Progenitor cell of endocrine pancreas (in vitro differentiated cells): Measurements from ENCODE around the gene PADI3. TPM values are rescaled to one million over a fixed set of nuclear protein-coding genes. Genes with fewer than 3 reads are reported as not detected.

Experiments used
- DNase-seq: peaks from one replicate; pipeline ENCODE4 v3.0.0; 2021; ENCODE audit warnings: low spot score; ENCODE audit not compliant: unreplicated experiment
- H3K27ac Mint-ChIP-seq: 2 replicates; pipeline ENCODE4 v1.8.0; 2021; ENCODE audit warnings: mild to moderate bottlenecking, moderate library complexity, mixed read lengths
- H3K27me3 Mint-ChIP-seq: 2 replicates; pipeline ENCODE4 v1.8.0; 2021; ENCODE audit warnings: mixed read lengths
- H3K36me3 Mint-ChIP-seq: 2 replicates; pipeline ENCODE4 v1.8.0; 2022; ENCODE audit warnings: mixed read lengths; ENCODE audit not compliant: insufficient read depth
- H3K4me1 Mint-ChIP-seq: 2 replicates; pipeline ENCODE4 v1.8.0; 2021; ENCODE audit warnings: low read depth, mixed read lengths
- H3K4me3 Mint-ChIP-seq: 2 replicates; pipeline ENCODE4 v1.8.0; 2021; ENCODE audit warnings: low read depth, mild to moderate bottlenecking, moderate library complexity, mixed read lengths
- H3K9me3 Mint-ChIP-seq: 2 replicates; pipeline ENCODE4 v1.8.0; 2021; ENCODE audit warnings: low read depth, mixed read lengths
- microRNA-seq: library from miRNA; unstranded; fragments of <30 nt; microRNA quantifications from one replicate; pipeline ENCODE4 v1.1.0, GENCODE V29; 2020; ENCODE audit warnings: borderline number of aligned reads; ENCODE audit not compliant: unreplicated experiment
- total RNA-seq: library from RNA; stranded (reverse); gene quantifications from 2 replicates; pipeline ENCODE4 v1.2.1, GENCODE V29; 2021
- TF ChIP-seq, protein P1 (sequence below): fragments of 200-600 bp; sonication (generic); IDR thresholded peaks from one replicate; pipeline ENCODE4 v1.5.0; 2021; ENCODE audit warnings: antibody characterized with exemption, mild to moderate bottlenecking; ENCODE audit not compliant: unreplicated experiment

The PADI3 gene
- total RNA-seq, 1 donor from 2014 or later = not detected

DNA sequence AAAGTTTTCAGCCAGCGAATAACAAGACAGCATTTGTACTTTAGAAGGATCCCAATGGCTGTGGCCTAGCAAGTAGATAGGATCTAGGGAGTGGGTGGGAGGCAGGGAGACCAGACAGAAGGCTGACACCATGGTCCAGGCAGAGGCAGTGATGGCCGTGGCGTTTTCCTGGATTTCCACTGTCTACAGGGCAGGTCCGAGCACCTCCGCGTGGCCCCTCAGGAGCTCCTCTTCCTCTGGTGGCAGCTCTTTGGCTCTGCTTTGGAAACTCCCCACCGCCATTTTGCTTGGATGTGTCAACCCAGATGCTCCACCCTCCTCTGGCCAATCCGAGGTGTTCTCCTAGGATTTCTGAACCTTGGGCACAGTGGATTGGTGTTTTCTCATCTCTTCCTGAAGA, 84.2 kb downstream of the PADI3 start:
- Mint-ChIP-seq H3K36me3 (no peaks in the 10 kb centered on the region), H3K4me1 (no peaks in the 10 kb centered on the region), H3K27me3 (peaks cover 41% of the 10 kb centered on the region), H3K27ac (no peak overlapping the region), H3K4me3 (no peak overlapping the region), H3K9me3 (peaks cover 7% of the 10 kb centered on the region)
- TF ChIP-seq, protein P1, sequence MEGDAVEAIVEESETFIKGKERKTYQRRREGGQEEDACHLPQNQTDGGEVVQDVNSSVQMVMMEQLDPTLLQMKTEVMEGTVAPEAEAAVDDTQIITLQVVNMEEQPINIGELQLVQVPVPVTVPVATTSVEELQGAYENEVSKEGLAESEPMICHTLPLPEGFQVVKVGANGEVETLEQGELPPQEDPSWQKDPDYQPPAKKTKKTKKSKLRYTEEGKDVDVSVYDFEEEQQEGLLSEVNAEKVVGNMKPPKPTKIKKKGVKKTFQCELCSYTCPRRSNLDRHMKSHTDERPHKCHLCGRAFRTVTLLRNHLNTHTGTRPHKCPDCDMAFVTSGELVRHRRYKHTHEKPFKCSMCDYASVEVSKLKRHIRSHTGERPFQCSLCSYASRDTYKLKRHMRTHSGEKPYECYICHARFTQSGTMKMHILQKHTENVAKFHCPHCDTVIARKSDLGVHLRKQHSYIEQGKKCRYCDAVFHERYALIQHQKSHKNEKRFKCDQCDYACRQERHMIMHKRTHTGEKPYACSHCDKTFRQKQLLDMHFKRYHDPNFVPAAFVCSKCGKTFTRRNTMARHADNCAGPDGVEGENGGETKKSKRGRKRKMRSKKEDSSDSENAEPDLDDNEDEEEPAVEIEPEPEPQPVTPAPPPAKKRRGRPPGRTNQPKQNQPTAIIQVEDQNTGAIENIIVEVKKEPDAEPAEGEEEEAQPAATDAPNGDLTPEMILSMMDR = no peak
- no peak for DNase-seq

Small RNAs within 50 kb of the gene (microRNA-seq; reads per million reads assigned to microRNA genes)
- gene MIR3972 = not detected

Other genes with a start within 250 kb of the PADI3 start
- 65.8 and 69.2 TPM in 2 replicates for gene ATP13A2, start 237.2 kb upstream of the PADI3 start, total RNA-seq
- gene SDHB, start 195.1 kb upstream of the PADI3 start, total RNA-seq = 46.3 and 51.6 TPM in 2 replicates
- gene PADI2, start 129.6 kb upstream of the PADI3 start, total RNA-seq = 0.50 and 0.87 TPM in 2 replicates
- gene PADI1, start 44.0 kb upstream of the PADI3 start, total RNA-seq = not detected in 2 replicates
- not detected in 2 replicates for gene PADI4, start 59.1 kb downstream of the PADI3 start, total RNA-seq
- gene PADI6, start 123.1 kb downstream of the PADI3 start, total RNA-seq = not detected in 2 replicates
- 193 and 196 TPM in 2 replicates for gene RCC2, start 190.6 kb downstream of the PADI3 start, total RNA-seq